Brain microvascular endothelial cell (primary cell): ENCODE results near the gene PWP2.
"Not testable (repeated sequence)": the region's sequence is repeated elsewhere in the genome, so short reads cannot be mapped to it uniquely, and the experiment has no call there.

Experiments used
- DNase-seq: peaks from one replicate; pipeline ENCODE4 v3.0.0-alpha.2; 2020
- H3K27ac ChIP-seq: fragments of 250-450 bp; sonication (Bioruptor Pico); 2 replicates; pipeline ENCODE4 v1.5.1; 2020; ENCODE audit warnings: mild to moderate bottlenecking, moderate library complexity
- H3K27me3 ChIP-seq: fragments of 250-450 bp; sonication (Bioruptor Pico); replicated peaks from 2 replicates; pipeline ENCODE4 v1.5.1; 2020; ENCODE audit warnings: mild to moderate bottlenecking
- H3K36me3 ChIP-seq: fragments of 250-450 bp; sonication (Bioruptor Pico); replicated peaks from 2 replicates; pipeline ENCODE4 v1.5.1; 2020; ENCODE audit warnings: mild to moderate bottlenecking
- H3K4me3 ChIP-seq: 2 replicates; pipeline ENCODE4 v1.5.1; 2011; ENCODE audit warnings: low read depth, mild to moderate bottlenecking, control low read depth, low read length, moderate library complexity
- in situ Hi-C: cut with HindIII; loops from 2 replicates; pipeline ENCODE4 v1.10.0; 2017; ENCODE audit warnings: low sequenced_read_pairs, low pct_ligation_motif_present

The PWP2 gene

DNA sequence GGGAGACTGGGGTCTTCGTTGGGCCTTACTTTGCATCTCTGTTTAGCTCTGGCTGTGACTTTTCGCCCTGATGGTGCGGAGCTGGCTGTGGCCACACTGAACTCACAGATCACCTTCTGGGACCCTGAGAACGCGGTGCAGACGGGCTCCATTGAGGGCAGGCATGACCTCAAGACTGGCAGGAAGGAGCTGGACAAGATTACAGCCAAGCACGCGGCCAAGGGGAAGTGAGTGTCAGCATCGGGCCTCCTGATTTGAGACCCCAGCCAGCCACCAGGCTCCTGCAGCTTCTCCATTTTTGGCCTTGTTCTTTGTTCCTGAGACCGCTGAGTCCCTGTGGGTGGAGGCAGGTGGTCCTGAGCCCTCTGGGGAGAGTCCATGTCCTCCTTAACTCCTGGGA is 14.9 kb downstream of the PWP2 start:
- H3K4me3 ChIP-seq, H3K36me3 ChIP-seq, H3K27ac ChIP-seq, DNase-seq, in situ Hi-C loops, H3K27me3 ChIP-seq: not testable (repeated sequence)

DNA sequence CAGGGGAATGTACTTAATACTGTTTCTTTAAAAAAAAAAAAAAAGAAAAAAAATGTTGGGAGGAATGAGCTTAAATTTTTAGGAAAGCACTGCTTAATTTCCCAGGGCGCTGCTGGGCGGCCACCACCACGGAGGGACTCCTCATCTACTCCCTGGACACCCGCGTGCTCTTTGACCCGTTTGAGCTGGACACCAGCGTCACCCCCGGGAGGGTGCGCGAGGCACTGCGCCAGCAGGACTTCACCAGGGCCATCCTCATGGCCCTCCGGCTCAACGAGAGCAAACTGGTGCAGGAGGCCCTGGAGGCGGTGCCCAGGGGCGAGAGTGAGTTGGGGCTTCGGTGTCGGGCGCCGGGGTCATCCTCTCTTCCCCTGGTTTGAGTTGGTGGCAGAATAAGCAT is 20.6 kb downstream of the PWP2 start:
- H3K27ac ChIP-seq, H3K4me3 ChIP-seq, H3K36me3 ChIP-seq, in situ Hi-C loops, DNase-seq, H3K27me3 ChIP-seq: not testable (repeated sequence)

DNA sequence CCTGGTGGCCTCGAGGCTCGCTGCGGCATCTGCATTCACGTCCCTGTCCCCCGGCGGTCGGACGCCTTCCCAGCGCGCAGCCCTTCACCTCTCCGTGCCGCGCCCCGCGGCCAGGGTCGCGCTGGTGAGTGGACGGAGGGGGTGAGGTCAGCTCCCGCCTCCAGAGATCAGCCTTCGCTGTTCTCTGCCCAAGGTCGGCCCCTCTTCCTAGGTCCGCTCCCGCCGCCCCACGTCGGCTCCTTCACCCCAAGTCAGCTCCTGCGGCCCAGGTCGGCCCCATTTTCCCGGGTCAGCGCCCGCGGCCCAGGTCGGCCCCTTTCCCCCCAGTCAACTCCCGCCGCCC is 26.5 kb downstream of the PWP2 start:
- H3K27me3 ChIP-seq, in situ Hi-C loops, H3K36me3 ChIP-seq, DNase-seq, H3K27ac ChIP-seq: not testable (repeated sequence)
- H3K4me3 ChIP-seq: peak overlapping the region; percentile 45

DNA sequence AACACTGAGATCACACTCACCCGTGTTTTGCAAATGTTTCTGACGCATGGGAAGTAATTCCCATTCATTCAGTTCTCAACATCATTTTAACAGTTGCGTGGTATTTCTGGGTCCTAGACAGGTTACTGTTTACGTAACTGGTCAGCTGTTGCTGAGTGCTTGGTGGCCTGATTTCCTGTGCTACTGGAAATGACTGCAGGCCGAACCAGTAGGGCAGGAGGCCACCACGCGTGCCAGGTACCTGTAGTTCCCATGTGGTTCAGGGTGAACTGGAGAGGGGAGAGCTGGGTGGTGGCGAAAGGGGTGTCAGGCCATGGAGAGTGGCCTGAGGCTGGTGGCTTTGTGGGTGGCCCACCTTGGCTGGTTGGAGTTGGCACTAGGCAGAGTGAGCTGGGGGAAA is 27.5 kb downstream of the PWP2 start:
- H3K27ac ChIP-seq, H3K27me3 ChIP-seq, H3K4me3 ChIP-seq, H3K36me3 ChIP-seq, in situ Hi-C loops, DNase-seq: not testable (repeated sequence)

DNA sequence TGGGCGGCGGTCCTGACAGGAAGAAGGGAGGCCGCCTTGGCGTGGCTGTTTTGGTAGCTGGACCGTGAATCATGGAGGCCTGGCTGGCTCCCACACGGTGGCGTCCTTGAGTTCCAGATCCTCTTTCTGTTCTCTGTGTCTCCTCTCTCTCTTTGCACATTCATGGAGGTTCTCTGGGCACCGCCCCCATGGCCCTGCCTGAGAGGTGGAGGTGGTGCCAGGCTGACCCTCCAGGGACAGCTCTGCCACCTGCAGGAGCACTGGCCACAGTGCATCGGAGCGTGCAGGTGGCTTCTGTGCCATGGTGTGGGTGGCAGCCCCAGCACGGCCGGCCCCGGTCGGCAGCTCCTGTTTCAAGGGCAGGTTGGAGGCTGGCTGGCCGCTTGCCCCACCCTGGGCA is 30.8 kb downstream of the PWP2 start:
- DNase-seq, H3K36me3 ChIP-seq, H3K27me3 ChIP-seq, H3K27ac ChIP-seq, H3K4me3 ChIP-seq, in situ Hi-C loops: not testable (repeated sequence)

DNA sequence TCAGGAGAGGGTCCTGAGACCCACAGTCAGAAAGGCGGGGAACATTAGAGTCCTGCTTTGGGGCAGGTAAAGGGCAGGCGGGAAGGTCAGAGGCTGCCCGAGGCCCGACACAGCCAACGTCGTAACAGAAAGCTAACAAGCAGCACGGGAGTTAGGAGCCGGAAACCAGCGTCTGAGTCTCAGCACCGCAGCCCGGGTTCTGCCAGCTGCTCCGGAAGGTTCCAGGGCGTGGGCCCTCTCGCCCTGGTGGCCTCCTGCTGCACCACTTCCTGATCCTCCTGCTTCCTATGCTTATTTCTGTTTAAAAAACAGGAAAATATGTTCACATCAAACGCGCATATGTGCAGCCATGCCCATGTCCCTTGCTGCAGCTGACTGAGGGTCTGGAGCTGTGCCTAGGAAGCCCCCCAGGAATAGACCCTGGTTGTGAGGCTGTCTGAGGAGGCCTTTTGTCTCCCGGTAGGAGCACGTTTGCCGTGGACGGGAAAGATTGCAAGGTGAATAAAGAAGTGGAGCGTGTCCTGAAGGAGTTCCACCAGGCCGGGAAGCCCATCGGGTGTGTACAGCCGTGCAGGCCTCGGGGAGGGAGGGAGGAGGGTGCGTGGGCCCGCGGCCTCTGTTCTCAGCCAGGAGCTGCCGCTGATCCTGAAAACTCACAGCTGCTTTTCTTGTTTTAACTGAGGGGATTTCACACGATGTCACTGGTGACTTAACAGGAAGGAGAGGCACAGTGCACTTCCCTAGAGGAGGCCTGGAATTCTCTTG is 32.8 kb downstream of the PWP2 start:
- H3K27ac ChIP-seq, DNase-seq, H3K36me3 ChIP-seq, H3K4me3 ChIP-seq, in situ Hi-C loops, H3K27me3 ChIP-seq: not testable (repeated sequence)

DNA sequence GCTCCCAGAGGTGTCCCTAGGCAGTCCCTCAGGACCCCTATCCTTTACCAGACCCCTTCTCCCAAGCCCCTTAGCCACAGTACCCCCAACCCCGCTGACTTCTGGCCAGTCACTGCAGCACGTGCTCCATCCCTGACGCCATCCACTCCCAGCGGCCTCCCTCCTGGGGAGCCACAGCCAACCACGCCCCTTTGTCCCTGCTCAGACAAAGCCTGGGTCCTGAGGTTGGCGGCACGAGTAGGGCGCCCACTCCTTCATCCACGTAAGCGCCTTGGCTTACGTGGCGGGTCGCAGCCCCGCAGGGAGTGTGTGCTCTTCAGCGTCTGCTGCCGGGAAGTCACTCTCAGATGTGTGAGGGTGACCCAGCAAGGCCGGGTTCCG is 33.3 kb downstream of the PWP2 start:
- H3K27ac ChIP-seq, H3K27me3 ChIP-seq, H3K4me3 ChIP-seq, H3K36me3 ChIP-seq, DNase-seq, in situ Hi-C loops: not testable (repeated sequence)

DNA sequence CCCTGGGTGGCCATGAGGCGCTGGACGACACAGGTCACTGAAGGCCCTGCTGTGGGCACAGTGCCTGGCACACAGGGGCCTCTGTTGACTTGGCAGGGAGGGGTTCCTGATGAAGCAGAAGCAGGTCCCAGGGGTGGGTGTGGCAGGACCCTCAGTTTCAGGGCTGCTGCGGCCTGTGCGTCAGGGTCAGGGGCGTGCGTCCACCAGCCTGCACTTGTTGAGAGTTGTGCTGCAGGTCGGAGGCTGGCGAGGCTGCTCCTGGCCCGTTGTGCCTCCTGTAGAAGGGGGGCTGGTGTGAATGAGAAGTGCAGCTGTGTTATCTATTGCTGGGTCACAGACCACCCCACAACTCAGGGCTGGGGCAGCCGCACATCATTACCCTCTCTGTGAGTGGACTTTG is 35.3 kb downstream of the PWP2 start:
- DNase-seq, in situ Hi-C loops, H3K27me3 ChIP-seq, H3K4me3 ChIP-seq, H3K27ac ChIP-seq, H3K36me3 ChIP-seq: not testable (repeated sequence)

DNA sequence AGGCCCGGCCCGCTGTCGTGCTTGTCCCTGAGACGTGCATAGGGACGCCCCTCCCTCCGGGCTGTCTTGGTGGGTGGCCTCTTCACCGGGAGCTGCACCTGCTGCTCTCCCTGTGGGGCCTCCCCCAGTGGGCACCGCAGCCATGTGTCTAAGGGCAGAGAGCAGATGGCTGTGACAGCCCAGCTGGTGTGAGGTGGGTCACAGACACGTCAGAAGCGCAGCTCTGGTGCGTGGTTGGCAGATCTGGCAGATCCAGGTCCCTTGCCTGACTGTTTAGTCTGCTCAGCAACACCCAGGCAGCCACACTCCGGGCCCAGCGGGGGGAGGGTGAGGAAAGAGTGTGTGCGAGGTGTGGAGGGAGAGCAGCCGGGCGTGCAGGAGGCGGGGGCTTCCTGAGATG is 36.2 kb downstream of the PWP2 start:
- DNase-seq, in situ Hi-C loops, H3K4me3 ChIP-seq, H3K27ac ChIP-seq, H3K27me3 ChIP-seq, H3K36me3 ChIP-seq: not testable (repeated sequence)

DNA sequence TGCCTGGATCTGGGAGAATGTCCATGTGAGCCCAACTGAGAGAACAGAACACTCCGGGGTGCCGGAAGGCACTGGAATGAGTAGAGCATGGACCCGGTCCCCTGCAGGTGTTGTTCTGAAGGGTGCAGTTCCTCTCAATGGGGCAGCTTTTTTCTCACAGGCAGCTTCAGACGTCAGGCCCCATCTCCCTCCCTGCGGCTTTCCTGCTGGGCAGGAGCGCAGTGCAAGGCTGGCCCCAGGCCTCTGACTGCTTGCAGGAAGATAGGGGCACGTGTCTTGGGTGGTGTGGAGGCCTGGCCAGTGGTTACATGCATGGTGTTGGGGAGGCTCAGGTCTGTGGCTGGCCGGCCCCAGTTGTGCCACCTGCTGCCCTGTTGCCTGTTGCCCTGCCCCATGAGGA is 36.8 kb downstream of the PWP2 start:
- H3K27ac ChIP-seq, H3K4me3 ChIP-seq, H3K27me3 ChIP-seq, H3K36me3 ChIP-seq, DNase-seq, in situ Hi-C loops: not testable (repeated sequence)

DNA sequence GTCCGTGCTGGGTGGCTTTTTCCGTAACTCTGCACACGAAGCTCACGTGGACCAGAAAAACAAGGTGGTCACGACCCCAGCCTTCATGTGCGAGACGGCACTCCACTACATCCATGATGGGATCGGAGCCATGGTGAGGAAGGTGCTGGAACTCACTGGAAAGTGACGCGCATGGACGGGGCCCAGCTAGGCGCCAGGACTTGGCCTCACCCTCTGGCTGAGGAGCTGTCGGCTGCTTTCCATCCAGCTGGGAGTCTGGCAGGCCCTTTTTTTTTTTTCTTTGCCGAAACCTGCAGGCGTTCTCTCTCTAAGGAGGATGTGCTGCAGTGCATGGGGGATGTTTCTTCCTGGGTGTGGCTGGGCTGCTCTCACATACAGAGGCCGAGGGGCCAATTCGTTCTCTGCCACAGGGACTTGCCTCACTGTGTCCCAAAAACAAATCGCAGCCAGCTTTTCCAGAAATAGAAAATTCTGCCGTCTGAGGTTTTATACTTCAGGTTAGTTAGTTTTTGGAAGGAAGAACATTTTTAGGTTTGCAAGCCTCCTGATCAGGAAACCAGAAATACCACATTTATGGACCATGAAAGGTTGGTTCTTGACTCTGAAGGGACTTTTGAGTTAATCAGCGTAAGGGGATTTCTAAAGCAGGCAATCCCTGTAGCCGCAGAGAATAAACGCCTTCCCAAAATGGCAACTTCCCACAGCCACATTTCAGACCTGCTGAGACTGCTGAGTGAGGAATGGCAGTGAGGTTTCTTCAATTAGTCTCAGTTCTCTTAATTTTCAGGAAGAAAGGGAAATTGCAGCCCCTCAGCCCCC is 37.8 kb downstream of the PWP2 start:
- H3K36me3 ChIP-seq, in situ Hi-C loops: not testable (repeated sequence)

DNA sequence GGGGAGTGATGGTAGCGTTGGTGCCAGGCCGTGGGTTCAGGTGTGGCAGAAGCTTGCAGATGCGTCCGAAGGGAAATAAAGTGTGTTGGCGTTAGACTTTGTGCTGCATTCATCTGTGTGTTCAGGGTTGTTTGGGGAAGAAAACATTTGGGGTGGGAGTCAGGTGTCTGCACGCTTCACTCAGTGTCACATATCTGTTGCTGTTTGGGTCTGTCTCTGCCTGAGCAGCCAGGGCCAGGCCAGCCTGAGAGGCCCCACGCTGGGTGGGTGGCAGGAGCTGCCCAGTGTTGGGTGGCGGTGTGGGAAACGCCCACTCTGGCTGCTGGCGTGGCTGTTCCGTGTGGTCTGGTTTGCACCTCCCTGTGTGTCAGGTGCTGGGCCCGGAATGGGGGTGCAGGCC is 38.4 kb downstream of the PWP2 start:
- H3K36me3 ChIP-seq, in situ Hi-C loops, H3K4me3 ChIP-seq, H3K27ac ChIP-seq, DNase-seq, H3K27me3 ChIP-seq: not testable (repeated sequence)

More for the DNA sequence above, 37.8 kb downstream of the PWP2 start:
- H3K27ac ChIP-seq, H3K4me3 ChIP-seq, DNase-seq, H3K27me3 ChIP-seq: not testable (repeated sequence)

DNA sequence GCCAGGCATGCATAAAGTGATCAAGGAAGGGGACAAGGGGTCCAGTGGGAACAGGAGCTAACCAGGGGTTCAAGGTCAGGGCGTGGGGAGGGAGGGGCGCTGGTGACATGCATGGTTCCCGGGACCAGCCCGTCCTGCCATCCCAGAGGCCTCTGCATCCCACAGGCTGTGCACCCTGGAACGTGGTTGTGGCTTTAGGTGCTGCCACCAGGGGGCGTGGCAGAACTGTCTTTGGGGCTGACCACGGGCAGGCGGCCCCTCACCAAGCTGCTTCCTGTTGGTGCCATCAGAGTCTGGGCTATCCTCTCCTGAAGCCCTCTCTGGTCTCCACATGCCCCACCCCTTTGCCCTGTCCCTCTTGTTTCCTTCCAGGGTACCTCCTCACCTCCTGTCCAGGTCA is 39.9 kb downstream of the PWP2 start:
- H3K27ac ChIP-seq, H3K4me3 ChIP-seq, DNase-seq, H3K36me3 ChIP-seq, H3K27me3 ChIP-seq, in situ Hi-C loops: not testable (repeated sequence)

DNA sequence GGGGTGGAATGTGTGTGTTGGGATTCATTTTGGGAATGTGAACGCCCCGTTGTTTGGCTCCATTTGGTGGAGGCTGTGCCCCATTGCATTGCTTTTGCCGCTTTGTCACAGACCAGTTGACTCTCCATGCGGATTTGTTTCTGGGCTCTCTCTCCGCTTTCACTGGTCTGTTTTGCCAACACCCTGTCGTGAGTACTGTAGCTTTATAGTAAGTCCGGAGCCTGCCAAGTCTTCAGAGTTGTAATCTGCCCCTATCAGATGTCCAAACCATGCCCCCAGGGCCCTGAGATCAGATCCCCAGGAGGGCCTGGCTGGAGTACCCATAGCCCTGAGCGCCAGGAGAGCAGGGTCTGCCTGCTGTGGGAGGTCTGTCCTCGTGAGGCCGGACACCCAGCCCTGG is 43.1 kb downstream of the PWP2 start:
- H3K4me3 ChIP-seq, H3K27ac ChIP-seq, DNase-seq, H3K36me3 ChIP-seq, H3K27me3 ChIP-seq, in situ Hi-C loops: not testable (repeated sequence)
